HG02884 (cell line): ENCODE results near the gene TSPAN10.
"Not testable (repeated sequence)": the region's sequence is repeated elsewhere in the genome, so short reads cannot be mapped to it uniquely, and the experiment has no call there.

Source experiments
- ATAC-seq: cut with Tn5 transposase; IDR thresholded peaks from one replicate; pipeline ENCODE4 v1.9.1; 2021; ENCODE audit warnings: mild to moderate bottlenecking, moderate library complexity; ENCODE audit not compliant: unreplicated experiment

TSPAN10 gene

GRCh38 chr17:81660441-81660840 is 23.4 kb downstream of the TSPAN10 start:
- no peak for ATAC-seq

GRCh38 chr17:81662002-81662401 is 25.0 kb downstream of the TSPAN10 start:
- ATAC-seq = no peak

DNA sequence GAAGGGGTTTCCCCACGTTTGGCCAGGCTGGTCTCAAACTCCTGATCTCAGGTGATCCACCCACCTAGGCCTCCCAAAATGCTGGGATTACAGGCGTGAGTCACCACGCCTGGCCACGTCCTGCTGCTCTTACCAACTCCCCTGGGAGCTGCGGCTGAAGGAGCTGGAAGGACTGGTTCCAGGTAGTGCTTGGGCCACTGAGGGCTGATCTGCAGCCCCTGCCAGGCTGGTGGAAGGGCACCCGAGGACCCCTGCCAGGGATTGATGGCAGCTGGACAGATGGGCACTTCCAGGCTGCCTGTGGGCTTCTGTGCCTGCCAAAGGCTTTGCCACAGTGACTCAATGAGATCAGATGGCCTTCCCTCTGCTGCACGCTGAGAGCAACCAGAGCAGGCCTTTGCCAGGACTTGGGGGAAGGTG is 27.1 kb downstream of the TSPAN10 start:
- no peak for ATAC-seq

- ATAC-seq = no peak
Observed at GRCh38 chr17:81665205-81666091, 28.5 kb downstream of the TSPAN10 start.

- peak; percentile 19 for ATAC-seq
Observed at GRCh38 chr17:81666092-81666341, 29.0 kb downstream of the TSPAN10 start.

DNA sequence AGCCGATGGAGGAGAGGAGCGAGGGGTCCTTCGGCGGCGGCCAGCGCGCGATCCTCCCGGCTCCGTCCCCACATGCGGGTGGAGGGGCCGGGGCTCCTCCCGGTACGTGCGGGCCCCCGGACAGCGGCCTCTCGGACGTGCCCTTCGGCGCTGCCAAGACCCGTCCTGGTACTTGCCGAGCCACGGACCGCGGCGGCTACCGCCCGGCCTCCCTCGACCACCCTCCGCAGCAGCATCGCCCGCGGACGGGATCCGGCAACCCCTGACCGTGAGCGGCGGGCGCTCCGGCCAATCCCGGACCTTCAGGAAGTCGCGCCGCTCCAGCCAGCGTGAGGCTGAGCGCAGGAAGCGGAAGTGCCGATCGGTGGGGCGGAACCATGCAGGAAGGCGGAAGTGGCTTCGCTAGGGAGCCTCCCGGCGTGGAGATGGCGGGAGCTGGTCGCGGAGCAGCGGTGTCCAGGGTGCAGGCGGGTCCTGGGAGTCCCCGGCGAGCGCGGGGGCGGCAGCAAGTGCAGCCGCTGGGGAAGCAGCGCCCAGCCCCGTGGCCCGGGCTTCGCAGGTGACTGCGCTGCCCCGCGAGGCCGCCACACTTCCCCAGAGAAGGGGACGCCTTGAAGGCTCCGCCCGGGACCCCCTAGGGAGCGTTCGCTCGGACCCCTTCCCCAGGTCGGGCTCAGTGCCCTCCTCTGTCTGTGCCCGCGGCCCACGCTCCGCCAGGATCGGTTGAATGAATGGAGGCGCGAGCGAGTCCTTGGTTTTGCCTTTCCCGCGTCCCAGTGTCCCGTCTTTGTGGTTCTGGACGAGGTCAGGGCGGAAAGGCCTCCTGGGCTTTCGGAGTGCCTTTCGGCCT is 29.6 kb downstream of the TSPAN10 start, which contains the start of the genes CCDC137 and OXLD1:
Gene CCDC137 (plus strand): TSS at position 396 of the 850 bp plus-strand sequence. CDS start 30 bp downstream, at position 426.
Gene OXLD1 (minus strand): TSS at position 264 of the 850 bp plus-strand sequence. CDS start 28 bp downstream, at position 236.
- peak; percentile 88 for ATAC-seq

- no peak for ATAC-seq
Observed at GRCh38 chr17:81667754-81668153, 30.8 kb downstream of the TSPAN10 start.

DNA sequence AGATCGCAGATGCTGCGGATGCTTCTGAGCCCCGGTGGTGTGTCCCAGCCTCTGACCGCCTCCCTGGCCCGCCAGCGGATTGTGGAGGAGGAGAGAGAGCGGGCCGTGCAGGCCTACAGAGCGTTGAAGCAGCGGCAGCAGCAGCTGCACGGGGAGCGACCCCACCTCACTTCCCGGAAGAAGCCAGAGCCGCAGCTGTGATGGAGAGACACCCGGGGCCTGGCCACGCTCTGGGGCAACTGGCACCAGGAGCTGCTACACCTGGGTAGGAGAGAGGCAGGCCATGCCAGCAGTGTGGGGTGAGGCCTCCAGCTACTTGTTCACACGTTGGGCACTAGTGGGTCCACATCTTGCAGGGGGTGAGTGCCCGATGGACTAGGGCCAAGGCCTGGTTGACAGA is 35.5 kb downstream of the TSPAN10 start:
- no peak for ATAC-seq

DNA sequence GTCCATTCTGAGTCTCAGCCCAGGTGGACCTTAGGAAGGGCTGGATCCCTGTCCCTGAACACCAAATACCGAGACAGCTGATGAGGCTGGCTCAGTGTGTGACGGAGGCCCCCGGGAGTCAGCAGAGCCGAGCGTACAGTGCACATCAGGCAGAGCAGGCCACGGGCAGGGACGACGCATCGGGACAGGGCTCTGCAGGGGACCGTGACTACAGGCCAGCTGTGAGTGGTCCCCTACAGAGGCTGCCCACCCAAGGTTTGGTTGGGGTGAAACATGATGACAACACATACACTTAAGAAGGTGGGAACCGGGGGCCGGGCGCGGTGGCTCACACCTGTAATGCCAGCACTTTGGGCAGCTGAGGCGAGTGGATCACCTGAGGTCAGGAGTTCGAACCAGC is 36.0 kb downstream of the TSPAN10 start:
- no peak for ATAC-seq

DNA sequence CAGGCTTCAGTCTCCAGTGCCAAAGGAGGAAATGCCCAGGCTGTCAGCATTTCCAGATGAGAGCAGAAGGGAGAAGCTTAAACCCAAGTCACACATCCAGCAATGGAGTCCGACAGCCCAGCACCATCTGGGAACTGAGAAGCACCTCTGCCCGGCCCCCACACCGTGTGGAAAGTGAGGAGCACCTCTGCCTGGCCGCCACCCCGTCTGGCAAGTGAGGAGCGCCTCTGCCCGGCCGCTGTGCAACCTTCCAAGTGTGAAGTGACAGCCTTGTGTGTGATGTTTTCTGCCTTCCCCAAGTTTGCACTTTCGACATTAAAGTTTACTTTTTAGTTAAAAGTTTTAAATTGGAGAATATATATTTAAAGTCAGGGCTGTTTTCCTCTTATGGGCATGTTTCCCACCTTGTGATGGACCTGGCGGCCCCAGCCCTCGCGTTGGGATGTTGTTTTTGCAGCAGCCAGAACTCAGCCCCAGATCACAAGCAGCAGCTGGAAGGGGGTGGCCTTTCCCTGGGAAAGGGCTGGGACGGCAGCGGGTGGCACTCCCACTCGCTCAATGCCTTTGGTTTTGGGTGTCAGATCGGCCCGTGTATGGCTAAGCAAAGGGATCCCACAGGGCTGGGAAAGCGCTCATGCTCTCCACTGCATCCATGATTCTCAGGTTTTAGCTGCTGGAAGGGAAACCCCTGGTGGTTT is 36.7 kb downstream of the TSPAN10 start:
- no peak for ATAC-seq

- not testable (repeated sequence) for ATAC-seq
Observed at GRCh38 chr17:81675515-81676221, 38.7 kb downstream of the TSPAN10 start.

DNA sequence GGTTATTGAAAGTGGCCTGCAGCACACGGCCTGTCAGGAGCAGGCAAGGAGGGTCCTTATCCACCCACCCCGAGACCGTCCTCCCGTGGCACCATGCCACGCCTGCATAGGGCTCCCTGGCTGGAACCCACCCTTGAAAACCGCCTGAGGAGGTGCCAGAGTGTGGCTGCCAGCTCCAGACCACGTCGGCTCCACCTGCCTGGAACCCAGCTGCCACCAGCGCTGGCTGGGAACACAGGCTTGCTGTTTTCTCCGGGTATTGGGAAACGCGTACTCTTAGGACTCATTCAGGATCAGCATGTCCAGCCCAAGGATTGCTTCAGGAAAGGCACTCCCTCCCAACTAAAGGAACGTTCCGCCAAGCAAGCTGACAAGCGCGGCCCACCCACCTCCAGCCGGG is 39.9 kb downstream of the TSPAN10 start:
- ATAC-seq = no peak

- ATAC-seq = no peak
Observed at GRCh38 chr17:81680150-81680549, 43.2 kb downstream of the TSPAN10 start.

DNA sequence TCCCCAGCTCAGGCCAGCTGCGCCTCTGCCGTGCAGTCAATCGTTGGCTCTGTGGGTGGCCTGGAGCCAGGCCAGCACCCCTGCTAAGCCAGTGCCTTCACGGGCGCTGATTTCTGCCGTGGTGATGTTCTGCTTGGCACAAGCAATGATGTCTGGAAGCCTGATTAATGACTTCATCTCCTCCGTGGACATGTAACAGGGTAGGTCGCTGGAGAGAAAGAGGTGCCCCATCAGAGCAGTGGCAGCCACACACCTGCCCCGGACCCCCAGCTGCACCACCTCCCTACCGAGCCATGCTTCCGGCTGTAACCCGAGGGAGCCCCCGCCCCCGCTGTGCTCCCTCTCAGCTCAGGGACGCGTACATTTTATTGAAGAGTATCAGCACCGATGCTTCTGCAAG is 44.7 kb downstream of the TSPAN10 start:
- no peak for ATAC-seq

DNA sequence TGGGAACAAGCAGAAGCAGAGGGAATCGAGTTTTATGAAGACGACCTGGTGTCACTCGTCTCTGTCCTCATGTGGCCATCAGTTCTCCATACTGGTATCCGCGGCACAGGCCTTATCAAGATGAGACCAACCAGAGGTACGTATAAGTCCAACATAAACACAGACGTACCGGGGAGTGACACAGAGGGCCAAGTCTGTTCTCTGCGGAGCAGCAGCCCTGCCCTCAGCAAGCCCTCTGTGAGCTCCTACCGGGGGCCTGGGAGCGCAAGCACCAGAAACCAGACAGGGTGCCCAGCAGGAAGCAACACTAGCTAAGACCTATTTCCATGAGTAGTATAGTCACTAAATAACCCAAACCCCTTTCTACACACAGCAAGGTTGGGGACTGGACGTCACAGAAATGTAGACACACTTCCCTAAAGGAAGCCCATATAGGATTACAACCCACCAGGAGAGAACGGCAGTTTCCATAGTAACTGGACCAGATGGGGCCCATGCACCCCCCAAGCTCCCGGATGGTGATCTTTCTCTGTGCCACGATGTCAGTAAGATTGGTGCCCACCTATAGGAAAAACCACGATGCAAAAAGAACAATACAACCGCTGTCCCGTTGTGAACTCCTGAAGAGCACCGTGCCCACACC is 45.7 kb downstream of the TSPAN10 start:
- ATAC-seq = no peak

GRCh38 chr17:81683208-81683583 is 46.2 kb downstream of the TSPAN10 start:
- peak; percentile 6 for ATAC-seq

DNA sequence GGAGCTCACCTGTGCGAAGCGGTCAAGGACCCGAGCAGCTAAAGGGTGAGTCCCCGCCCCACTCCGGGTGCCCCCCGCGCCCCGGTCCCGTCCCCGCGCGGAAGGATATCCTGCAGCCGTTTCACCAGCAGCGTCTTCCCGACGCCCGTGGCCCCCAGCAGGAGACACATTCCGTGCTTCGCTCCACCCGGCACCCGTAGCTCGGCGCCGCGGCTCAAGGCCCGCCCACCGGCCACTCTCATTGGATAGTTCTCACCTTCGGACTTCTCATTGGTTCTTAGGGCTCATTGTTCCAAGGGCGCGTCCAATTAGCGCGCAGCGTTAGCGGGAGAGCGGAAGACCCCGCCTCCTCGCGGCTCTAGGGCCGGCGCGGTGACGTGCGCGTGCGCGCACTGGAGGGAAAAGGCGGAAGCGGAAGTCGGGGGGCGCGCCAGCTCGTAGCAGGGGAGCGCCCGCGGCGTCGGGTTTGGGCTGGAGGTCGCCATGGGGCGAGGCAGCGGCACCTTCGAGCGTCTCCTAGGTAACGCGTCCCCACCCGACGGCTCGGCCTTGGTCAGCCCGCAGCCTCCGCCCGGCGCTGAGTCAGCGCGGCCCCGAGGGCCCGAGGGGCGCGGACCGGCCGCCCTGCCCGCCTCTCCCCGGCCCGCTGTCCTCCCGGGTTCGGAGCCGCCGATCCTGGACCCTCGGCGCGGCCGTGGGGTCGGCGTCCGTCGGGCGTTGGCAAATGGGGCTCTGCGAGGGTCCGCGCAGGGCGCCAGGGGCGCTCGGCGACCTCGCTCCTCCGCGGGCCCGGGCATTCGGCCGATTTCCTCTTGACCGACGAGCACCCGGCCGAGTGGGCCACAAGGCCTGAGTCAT is 46.8 kb downstream of the TSPAN10 start, which contains the start of the genes ARL16 and HGS:
Gene ARL16 (minus strand): TSS at position 214 of the 858 bp plus-strand sequence. CDS start 44 bp downstream, at position 170.
Gene HGS (plus strand): TSS at position 428 of the 858 bp plus-strand sequence. CDS start 56 bp downstream, at position 484.
- ATAC-seq = peak; percentile 87

DNA sequence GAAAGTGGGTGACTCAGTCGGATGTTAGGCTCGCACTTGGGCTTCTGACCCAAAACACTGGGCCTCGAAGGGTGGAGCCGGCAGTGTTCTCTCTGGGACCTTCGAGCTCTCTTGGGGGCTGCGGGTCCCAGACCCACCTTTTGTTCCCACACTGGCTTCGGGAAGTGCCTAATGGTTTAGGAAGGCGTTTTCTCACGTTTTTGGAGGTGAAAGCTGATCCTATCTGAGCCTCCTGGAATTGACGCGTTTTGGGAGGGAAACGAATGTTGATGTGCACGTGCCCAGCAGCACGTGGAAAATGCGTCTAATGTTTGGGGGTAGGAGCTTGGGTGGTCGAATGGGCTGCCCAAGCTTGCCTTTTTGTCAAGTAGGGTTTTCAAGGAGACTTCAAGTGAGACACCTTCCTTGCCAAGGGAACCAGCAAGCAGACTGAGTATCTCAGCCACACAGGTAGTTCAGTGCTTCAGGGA is 47.5 kb downstream of the TSPAN10 start:
- no peak for ATAC-seq

- no peak for ATAC-seq
Observed at GRCh38 chr17:81685108-81685507, 48.1 kb downstream of the TSPAN10 start.
